ENCODE results near the gene STAC3.

The STAC3 gene

DNA sequence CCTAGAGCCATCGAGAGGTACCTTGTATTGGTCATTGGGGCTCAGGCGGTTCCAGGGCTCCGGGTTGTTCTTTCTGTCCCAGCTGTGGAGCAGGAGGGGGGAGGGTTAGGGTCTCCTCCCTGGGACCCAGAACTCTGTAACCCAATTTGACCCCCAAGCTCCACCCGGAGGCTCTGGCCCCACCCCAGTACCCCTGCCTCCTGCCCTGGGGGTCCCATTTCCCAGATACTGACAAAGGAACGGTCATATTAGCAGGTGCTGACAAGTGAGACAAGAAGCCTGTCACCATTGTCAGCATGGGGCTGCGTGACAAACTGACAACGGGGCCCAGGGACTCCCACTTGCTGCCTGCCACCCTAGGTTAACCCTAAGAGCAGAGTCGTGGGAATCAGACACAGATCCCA lies 15.3 kb downstream of the STAC3 start:
- DNase-seq, result no peak

DNA sequence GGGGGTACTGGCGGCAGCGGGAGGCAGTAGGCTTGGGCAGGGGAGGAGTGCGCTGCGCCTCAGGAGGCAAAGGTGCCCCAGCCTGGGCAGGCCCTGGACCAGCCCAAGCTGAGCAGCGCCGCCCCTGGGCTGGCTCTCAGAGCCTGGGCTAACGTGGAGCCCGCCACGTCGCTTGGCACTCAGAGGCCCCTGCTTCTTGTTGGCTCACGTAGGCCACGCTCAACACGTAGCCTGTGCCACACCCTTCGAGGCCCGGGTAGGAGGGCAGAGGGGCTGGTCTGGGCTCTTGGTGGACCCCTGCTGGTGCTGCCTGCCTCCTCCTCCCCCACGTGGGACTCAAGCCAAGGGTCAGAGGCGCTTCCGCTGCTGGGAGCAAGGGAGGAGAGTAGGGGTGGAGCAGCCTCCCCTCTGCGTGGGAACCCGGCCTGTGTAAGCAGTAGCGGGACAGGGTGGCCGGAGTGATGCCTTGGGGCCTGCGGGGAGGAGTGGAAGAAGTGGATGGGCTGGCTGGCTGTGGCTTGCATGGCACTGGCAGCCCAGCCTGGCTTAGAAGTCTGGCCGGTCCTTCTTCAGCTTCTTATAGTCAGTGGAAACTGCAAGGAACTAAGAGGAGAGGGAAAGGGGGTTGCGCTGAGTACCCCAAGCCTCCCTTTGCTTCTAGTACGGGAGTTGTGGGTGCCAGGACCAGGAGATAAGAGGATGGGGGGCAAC lies 15.8 kb downstream of the STAC3 start:
- DNase-seq, result no peak

DNA sequence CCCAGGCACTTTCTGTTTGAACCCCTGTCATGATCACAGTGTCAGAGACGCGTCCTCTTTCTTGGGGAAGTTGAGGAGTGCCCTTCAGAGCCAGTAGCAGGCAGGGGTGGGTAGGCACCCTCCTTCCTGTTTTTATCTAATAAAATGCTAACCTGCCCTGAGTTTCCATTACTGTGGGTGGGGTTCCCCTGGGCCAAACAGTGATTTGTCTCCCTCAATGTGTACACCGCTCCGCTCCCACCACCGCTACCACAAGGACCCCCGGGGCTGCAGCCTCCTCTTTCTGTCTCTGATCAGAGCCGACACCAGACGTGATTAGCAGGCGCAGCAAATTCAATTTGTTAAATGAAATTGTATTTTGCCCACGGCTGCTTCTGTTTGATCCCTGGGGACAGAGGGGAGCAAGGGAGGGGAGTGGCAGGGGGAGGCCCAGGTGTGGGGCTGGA lies 16.4 kb downstream of the STAC3 start:
- DNase-seq, result no peak

DNA sequence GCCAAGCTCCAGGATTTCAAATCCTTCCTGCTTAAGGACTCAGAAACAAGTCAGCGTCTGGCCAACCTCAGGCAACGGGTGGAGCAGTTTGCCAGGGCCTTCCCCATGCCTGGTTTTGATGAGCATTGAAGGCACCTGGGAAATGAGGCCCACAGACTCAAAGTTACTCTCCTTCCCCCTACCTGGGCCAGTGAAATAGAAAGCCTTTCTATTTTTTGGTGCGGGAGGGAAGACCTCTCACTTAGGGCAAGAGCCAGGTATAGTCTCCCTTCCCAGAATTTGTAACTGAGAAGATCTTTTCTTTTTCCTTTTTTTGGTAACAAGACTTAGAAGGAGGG lies 16.8 kb downstream of the STAC3 start:
- no peak for DNase-seq

DNA sequence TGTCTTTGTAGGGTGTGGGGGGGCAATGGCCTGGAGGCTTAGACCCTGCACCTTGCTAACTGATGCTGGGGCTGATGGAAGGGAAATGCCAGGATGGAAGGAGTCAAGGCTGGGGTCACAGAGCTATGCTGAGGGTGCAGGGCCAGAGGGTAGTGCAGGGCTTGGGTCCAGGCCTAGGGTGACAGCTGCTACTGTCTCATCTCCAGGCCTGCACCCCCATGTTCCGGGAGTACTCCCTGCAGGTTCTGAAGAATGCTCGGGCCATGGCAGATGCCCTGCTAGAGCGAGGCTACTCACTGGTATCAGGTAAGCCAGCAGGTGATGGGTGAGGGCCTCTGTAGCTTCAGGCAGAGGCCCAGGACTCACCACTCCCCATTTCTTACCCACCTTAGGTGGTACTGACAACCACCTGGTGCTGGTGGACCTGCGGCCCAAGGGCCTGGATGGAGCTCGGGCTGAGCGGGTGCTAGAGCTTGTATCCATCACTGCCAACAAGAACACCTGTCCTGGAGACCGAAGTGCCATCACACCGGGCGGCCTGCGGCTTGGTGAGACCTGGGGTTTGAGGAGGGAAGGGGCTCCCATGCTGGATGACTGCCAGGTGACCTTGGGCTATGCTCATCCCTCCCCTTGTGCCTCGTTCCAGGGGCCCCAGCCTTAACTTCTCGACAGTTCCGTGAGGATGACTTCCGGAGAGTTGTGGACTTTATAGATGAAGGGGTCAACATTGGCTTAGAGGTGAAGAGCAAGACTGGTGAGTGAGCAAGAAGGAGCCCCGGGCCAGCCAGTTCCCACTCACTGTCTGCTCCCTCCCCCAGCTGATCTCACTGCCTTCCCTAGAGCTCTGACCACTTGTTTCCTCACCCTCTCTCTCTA lies 17.4 kb downstream of the STAC3 start:
- DNase-seq, result no peak

DNA sequence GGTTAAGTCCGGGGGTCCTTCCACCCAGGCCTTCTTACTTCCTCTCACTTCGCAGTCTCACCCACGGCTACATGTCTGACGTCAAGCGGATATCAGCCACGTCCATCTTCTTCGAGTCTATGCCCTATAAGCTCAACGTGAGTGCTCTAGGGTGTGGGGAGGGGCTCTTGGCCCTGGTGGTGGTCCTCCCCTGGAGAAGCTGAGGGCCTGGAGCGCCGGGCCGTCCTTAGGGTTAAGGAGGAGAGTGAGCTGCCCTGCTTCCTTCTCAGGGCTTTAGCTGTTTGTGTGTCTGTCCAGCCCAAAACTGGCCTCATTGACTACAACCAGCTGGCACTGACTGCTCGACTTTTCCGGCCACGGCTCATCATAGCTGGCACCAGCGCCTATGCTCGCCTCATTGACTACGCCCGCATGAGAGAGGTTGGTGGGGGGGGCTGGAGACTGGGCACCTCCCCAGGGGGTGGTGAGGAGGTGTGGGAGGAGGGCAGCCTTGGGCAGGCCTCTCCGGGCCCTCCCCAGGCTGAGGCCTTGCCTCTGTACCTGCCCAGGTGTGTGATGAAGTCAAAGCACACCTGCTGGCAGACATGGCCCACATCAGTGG lies 18.7 kb downstream of the STAC3 start:
- no peak for DNase-seq

DNA sequence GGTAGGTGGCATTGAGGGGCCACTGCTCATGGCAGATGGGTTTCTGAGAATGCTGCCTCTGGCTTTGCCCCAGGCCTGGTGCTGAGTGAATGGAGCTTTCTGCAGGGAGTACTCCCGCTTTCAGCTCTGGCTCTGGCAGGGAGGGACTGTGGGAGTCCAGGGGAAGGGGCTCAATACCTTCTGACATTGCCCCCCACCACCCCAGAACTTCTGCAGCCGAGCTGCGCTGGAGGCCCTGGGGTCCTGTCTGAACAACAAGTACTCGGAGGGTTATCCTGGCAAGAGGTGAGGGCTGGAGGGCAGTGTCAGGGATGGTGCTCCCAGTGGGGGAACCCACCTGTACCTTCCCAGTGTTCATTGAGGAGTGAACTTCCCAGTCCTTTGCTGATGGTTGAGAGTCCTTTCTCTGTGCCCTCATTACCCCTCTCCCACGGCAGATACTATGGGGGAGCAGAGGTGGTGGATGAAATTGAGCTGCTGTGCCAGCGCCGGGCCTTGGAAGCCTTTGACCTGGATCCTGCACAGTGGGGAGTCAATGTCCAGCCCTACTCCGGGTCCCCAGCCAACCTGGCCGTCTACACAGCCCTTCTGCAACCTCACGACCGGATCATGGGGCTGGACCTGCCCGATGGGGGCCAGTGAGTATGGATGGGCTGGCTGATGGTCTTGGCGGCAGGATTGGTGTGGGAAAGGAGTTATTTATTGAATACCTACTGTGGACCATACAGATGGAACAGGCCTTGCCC lies 19.5 kb downstream of the STAC3 start:
- no peak for DNase-seq

DNA sequence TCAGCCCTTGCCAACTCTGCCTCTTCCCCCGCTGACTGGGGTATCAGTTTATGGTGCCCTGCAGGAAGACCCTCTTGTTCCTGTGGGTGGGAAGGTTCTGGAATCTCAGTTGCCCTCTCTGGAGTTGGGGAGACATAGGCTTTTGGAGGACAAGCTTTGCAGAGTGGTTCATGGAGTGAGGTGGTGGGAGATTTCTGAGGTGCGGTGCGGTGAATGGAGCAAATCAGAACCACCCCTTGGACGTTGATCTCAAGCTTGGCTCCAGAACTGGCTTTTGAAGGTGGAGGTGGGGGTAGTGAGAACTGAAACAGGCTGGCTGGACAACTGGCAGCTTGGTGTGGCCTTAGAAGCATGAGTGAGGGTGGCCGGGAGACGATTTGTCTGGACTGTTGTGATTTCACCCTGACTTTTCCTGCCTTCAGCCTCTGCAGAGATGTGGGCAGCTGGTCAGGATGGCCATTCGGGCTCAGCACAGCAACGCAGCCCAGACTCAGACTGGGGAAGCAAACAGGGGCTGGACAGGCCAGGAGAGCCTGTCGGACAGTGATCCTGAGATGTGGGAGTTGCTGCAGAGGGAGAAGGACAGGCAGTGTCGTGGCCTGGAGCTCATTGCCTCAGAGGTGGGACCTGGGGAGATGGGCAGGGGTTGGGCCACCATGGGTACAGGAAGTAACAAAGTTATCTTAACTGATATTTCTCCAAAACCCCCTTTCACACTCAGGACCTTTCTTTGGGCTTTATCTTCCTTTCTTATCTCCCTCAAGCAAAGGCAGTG lies 20.4 kb downstream of the STAC3 start:
- no peak for DNase-seq

DNA sequence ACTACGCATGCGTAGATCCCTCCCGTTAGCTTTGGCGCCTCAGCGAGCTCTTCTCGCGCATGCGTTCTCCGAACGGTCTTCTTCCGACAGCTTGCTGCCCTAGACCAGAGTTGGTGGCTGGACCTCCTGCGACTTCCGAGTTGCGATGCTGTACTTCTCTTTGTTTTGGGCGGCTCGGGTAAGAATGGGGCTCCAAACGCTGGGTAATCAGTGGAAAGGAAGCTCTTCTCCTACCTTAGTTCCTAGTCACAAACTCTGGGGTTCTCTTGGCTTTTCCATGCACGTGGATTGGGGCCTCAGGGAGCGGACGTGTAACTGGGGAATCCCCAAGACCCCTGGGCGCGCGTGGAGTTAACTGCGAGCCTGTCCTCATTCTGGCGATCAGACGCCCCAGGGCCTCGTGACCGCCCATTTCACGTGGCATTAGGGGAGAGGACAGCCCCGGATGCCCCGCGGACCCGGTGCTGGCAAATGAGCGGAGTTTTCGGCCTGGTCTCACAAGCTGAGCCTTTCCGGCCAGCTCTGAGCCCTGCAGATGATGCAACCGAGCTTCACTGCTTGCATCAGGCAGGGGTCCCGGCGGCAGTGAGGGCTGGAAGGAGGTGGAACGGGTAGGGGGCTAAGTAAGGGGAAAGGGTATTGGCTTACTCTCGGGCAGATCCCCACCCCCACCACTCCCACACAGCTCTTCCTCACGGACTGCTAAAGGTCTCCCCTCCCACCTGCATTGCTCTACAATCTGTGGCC lies 21.2 kb downstream of the STAC3 start, which contains the start of gene SHMT2:
Gene SHMT2, plus strand, starts transcription at position 78 of the 747 bp plus-strand sequence. Its CDS starts 68 bp downstream, at position 146.
- DNase-seq, result peak; percentile 93

DNA sequence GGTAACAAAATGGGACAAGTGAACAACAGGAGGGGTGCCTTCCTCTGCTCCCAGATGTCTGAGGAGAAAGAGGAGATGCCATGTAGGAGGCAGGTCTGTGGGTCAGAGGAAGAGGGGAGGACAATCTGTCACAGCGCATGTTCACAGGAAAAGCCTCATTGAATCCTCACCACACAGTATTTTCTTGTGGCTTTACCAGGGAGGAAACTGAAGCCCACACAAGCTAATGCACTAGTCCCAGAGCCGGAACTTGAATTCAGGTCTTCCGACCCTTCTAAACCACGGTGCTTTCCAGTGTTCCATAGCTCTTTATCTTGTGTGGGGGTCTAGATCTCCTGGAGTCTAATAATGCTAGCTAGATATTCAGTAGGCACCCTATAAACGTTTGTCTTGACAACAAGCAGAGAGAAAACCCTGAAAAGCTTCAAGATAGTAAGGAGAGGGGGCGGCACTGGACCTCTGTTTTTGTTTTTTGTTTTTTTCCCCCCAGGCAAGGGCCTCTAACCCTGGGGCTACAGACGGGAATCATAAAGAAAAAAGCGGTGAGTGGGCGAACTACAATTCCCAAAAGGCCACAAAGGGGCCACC lies 21.8 kb downstream of the STAC3 start:
- DNase-seq, result no peak

DNA sequence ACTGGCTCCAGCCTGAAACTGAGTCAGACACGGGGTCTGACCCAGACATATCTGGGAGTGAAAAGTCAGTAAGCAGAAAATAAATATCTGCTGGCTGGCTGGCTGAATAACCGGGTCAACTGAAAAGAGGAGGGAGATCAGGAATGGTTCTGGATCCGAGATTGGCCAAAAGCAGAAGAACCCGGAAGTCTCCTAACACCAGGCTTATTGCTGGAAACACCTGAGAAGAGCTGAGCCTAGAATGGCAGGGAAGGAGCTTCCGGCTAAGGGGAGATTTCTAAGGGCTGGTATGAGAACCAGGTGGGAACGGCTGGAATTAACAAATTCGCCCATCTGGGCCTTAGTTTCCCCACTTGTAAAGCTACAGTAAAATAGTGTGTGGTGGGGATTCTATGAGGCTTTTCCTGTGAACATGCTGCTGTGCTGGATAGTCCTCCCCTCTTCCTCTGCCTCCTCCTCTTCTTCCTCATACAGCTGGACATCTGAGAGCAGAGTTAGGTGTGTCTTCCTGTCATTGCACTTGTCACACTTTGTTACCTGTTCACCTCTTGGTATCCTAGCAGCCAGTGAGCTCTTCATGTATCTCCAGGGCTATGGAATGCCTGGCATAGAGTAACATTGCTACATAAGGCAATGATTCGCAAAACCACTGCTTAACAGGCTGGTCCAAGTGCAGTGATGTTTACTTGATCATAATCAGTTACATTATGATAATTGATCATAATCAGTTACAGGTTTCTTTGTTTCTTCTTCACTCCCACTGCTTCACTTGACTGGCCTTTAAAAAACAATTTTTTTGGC lies 23.5 kb downstream of the STAC3 start:
- DNase-seq, result no peak

DNA sequence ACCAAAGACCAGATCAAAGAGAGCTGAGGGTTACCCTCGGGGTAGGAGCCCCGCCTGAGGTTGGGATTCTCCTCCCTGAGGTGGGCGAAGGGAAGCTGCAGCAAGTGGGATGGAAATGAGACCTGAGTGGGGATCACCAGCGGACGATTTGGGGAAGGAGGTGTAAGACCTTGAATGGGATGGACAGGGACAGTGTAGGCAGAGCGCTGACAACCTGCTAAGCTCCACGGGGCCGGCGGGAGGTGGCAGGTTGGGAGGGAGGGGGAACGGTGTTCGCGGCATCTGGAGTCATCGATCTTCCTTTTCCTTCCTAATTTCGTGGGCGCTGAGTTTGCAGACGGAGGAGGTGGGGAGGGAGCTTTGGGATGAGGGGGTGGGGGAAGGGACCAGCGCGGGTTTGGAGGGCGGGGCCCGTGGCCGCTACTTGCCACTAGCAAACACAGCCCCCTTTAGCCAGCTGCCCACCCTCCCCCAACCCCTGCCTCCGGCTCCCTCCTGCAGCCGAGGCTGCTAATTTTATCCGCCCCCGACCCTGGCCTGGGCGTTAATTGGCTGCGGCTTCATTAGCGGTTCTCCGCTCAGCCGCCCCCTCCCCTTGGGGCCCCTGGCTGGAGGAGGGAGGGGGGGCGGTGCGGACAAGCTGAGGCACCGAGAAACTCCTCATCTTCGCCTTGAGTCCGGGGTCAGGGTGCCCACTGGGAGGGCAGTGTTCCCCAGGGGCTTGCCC lies 24.2 kb downstream of the STAC3 start:
- DNase-seq, result no peak

DNA sequence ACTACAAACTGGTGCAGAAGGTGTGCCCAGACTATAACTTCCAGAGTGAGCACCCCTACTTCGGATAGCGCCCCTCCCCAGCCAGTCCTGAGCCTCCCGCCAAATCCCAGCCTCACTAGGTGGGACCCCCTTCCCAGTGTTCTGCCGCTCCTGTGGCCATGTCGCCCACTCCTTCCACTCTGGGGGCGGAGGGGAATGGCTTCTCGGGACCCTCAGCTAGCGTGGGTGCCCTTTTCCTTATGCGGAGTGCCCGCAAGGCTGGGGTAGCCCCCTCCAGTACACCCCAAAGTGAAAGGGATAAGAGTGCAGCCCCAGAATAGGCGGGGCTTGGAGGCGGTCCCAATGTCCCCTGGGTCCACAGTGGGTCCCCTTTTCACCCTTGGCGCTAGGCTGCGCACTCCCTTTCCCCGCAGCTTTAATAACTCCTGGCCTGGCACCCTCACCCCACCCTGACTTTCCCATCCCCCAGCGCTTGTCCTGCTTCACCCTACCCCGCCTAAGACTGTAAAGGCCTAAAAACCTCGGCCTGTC lies 25.2 kb downstream of the STAC3 start:
- no peak for DNase-seq

DNA sequence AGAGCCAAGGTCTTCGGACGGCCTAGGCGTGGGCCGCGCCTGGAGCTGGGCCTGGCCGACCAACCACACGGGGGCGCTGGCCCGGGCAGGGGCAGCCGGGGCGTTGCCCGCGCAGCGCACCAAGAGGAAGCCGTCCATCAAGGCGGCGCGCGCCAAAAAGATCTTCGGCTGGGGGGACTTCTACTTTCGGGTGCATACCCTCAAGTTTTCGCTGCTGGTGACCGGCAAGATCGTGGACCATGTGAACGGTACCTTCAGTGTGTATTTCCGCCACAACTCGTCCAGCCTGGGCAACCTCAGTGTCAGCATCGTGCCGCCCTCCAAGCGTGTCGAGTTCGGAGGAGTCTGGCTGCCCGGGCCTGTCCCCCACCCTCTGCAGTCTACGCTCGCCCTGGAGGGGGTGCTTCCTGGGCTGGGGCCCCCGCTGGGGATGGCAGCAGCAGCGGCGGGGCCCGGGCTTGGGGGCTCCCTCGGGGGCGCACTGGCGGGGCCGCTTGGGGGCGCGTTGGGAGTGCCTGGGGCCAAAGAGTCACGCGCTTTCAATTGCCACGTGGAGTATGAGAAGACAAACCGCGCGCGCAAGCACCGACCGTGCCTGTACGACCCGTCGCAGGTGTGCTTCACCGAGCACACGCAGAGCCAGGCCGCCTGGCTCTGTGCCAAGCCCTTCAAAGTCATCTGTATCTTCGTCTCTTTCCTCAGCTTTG lies 25.9 kb downstream of the STAC3 start:
- DNase-seq, result peak; percentile 26

DNA sequence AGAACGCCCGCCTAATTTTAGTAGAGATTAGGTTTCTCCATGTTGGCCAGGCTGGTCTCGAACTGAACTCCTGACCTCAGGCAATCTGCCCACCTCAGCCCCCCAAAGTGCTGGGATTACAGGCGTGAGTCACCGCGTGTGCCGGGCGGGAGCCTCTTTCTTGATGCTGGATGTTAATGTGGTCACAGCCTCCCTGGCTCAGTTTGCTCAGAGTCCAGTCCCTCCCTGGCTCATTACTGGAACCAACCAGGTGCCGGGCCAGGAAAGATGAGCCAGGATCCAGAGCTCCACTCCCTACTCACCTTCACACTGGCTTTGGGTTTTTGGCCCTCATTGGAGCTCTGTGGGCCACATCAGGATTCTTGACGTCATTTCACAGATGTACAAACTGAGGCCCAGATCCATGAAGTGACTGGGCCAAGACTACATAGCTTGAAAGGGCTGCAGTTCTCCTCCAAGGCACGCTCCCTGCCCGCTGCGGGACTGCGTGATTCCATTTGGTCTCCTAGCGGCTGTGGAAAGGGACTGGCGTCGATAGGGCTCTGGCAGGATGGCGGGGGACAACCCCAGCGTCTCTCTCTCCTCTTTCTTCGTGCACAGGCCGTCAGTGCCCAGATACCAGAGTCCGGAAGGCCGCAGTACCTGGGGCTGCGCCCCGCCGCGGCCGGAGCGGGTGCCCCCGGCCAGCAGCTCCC lies 26.6 kb downstream of the STAC3 start:
- DNase-seq, result no peak

DNA sequence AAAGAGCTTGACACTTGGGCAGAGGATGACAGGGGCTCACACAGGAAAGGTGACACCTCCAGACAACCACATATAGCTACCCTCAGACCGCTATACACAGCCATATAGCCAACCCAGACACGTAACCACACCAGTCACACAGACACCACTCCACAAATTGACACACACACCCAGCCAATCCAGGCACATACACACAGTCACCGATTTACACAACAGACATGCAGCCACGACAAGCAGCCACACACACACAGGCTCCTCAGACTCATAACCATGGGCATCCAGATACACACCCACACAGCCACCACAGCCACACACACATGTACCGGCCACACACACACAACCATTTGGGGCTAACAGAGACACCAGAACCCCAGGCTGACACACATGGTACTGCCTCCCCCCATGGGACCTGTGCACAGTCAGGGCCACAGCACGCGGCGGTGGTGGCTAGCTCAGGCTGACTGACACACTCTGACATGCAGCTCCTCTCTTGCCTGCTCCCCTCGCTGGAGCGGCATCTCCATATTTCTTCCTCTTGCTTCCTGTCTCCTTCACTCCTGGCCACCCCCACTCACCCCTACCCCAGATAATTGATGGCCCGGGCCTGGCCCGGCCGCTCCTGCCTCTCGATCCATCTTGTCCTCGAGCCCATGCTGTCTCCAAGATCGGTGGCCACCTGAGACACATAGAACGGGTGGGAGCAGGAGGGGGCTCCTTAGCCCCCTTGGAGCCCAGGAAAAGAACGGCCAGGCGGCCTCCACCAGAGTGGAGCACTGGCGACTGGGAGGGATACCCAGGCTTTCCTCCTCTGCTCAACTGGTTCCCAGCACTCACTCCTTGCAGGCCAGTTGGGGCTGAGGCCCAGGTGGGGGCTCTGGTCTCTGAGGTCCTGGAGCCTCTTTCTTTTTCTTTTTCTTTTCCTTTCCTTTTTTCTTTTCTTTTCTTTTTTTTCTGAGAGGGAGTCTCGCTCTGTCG lies 27.5 kb downstream of the STAC3 start:
- no peak for DNase-seq
